ENCODE data around the gene DUSP16.
"Not testable (repeated sequence)": the region's sequence is repeated elsewhere in the genome, so short reads cannot be mapped to it uniquely, and the experiment has no call there.

DUSP16 gene

DNA sequence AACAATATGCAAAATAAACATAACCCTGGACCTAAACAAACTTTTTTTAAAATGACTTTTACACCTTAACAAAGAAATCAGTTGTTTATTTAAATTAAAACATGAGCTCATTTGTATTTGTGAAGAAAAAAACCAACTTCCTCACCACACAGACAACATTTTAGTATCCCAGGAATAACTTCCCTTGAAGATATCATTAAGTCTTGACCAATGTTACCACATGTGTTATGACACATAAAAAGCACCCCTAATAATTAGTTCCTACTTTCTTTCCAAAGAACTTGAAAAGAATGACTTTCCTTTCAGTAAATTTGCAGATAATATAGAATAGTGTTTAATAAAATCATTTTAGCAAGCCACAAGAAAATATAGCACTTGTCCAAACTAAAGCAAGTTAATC lies 42.4 kb downstream of the DUSP16 start:
- no peak for DNase-seq (ENCODE audit: low spot score)

DNA sequence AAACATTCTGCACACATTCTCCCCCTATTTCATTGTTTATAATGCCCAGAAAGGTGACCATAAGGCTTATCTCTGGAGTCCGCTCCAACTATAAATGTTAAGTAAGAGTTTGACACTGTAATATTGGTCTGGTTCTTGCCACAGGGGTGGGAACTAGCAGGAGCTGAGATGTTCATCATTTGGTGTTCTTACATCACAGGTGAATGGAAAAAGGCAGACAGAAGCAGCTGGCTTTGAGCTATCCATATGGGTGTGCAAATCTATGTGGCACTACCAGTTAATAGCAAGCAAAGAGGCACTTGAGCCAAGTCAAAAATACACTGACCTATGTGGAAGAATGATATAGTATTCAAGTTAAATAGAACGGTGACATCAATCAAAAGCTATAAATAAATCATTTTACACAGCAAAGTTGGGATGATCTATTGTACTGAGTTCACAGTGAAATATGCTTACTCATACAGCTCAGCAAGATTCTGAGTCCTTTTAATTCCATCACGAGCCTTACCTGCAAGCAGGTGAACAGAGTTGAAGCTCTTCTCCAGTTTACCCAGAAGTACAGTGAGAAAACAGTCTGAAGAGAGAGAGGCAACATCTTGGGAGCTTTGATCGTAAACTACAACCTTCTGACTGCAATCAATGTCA lies 43.2 kb downstream of the DUSP16 start:
- DNase-seq (ENCODE audit: low spot score), result no peak

DNA sequence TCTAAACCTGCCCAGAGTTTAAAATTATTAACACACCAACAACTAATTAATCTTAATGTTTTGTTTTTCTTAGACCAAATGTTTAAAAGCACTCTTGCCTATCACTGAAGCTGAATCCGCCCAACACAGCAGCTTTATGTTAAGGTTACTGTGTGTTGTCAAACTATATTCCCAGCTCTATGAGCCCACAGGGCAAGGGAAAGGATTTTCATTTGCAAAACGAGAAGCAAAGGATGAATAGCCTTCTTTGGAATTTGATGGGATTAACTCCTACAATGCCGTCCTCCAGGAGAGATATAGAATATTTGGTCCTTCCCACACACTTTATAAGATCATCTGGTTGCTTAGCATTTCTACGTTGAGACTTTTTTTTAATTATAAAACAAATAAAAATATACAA lies 43.7 kb downstream of the DUSP16 start:
- DNase-seq (ENCODE audit: low spot score), result no peak

DNA sequence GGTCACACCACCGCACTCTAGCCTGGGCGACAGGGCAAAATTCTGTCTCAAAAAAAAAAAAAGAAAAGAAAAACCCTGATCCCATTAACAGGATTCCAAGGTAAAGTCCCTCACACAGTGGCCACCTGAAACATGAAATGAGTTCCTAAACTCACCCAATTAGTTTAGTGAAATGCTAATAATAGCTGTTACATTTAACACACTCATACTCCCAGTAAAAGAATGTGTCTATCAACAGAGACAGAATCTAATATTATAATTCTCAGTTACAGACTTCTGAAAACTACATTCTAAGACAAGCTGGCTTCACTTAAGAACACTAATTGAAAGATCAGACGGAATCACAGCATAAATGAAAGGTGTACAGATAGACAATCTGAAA lies 44.2 kb downstream of the DUSP16 start:
- no peak for DNase-seq (ENCODE audit: low spot score)

DNA sequence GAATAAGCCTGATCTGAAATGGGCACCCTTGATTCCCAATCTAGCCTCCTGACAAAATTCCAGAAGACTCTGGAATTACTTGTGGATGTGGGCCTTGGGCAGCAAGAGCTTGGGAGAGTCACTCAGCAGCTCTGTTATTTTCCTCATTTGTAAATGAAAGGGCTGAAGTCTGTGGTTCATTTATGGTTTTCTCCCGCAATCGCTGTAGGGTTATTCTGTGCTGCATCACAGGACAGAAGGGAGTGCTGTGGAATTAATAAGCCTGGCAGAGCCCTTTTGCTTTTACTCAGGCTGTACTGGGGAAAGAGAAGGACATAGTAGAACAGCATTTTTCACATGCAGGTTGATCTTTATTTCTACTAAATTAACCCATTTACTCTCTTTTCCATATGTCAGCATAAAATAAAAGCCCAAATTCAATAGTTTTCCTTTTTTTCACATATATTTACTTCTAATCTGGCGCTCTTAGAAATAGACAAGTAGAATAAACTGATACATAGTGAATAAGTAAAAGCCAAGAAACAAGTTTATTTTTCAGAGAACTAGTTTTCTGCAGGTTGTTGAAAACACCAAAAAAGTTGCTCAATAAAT lies 49.2 kb downstream of the DUSP16 start:
- no peak for DNase-seq (ENCODE audit: low spot score)

DNA sequence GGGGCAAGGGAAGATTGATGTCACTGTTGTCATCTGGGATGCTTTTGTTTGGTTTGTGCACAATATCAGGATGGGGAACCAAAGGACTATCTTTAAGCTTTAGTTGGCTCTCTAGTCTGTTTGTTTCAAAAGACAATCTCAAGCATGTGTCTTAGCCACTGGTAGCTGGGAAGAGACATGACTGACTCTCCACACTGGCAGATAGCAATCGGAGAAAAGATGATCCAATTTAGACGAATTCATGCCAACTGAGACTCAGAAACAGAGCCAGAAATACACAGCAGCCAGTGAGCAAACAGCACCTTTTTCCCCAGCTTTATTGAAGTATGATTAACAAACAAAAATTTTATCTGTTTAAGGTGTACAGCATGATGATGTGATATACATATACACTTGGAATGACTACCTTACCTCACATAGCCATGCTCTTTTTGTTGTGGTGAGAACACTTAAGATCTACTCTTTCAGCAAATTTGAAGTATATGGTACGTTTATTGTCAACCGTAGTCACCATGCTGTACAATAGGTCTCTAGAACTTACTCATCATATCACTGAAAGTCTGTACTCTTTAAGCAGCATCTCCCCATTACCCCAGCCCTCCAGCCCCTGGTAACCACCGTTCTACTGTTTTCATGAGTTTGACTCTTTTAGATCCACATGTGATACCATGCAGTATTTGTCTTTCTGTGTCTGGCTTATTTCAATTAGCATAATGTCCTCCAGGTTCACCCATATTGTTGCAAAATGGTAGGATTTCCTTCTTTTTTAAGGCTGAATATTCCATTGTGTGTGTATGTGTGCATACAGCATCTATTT lies 50.6 kb downstream of the DUSP16 start:
- DNase-seq (ENCODE audit: low spot score), result no peak

DNA sequence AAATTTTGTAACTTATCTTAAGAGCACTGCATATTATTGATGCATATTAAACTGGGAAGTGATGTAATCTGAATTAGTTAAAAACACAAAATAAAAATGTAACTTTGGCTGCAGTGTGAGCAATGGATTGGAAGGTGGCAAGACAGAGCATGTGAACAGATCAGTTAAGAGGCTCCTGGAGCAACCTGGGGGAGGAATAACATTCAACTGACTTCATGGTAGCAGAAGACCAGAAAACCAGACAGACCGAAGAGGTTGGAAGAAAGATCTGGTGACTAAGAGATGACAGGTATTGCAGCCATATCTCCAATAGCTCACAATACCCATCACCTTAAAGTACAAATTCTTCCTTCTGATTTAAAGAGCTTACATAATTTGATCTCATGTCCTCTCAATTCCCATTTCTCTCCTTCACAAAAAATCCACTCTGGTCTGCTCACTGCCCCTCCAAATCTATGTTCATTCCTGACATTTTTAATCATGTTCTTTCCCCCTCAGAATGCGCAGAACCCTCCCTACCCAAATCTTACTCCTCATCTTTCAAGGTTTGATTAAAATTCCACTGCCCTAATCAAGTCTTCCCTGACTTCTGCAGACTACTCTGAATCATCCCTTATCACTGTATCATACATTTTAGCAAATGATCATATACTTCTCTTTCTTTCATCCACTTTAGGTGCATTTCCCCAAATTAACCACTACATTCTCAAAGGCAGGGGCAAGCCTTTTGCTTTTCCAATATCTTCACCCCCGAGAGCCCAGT lies 51.5 kb downstream of the DUSP16 start:
- DNase-seq (ENCODE audit: low spot score), result no peak

DNA sequence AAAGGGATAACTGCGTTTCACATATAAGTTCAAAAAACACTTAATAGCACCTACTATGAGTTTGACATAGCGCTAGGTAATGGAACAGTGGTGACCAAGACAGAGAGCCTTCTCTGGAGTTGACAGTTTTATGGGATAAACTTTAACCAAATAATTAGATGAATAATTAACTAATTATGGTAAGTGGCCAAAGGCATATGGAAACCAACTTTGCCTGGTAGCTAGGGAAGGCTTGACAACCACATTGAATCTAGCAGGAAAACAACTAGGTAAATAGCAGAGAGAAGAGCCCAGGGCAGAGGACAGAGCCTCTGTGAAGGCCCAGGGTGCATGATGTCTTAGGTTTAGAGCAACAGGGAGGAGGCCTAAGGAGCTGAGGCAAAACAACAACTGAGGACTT lies 52.1 kb downstream of the DUSP16 start:
- no peak for DNase-seq (ENCODE audit: low spot score)

DNA sequence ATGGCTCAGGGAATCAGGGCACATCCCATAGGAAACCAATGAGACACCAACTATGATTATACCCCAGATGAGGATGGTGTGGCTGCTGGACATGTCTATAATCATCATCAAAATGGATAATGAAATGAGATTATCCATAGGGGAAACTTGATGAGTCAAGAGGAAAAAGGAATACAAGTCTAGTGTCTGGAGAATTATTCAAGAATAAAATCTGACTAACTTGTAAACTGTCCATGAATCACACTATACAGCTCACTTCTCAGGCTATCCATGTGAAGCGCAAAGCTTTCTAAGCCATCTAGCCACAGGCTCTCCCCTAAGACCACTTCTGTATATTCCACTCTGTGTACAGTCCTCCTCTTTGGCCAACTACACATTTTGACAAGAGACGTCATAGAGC lies 52.5 kb downstream of the DUSP16 start:
- DNase-seq (ENCODE audit: low spot score), result no peak

DNA sequence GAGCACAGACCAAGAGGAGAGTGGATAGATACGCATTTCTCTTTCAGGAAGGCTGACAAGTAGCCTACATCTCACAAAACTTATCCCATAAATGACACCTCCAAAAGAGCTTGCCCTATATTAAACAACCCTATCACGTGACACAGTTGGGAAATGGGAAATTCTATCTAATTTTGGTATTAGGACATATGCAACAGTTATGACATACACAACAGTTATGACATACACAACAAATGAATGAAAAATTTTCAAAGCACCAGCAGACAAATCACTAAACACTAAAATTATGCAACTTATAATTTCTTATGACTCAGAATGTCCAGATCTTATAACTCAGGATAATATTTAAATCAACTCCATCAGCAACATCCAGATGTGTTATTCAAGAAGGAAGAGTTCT lies 54.1 kb downstream of the DUSP16 start:
- no peak for DNase-seq (ENCODE audit: low spot score)

DNA sequence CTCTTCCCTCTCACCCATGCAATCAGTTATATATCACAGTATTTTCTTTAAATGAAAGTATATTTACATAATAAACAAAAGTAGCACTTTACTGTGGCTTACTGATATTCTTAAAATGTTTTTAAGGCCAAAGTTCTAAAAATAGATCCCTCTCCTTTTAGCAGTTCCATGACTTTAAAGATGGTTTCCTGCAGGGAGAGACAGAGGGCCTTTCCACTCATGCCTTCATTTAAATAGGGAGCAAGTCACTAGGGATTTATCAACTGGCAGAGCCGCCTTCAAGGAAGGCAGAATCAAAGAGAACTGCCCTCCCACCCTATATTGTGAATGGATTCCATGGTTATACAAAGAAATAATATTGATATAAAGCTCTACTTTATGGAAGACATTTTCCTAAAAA lies 55.5 kb downstream of the DUSP16 start:
- DNase-seq (ENCODE audit: low spot score), result no peak

DNA sequence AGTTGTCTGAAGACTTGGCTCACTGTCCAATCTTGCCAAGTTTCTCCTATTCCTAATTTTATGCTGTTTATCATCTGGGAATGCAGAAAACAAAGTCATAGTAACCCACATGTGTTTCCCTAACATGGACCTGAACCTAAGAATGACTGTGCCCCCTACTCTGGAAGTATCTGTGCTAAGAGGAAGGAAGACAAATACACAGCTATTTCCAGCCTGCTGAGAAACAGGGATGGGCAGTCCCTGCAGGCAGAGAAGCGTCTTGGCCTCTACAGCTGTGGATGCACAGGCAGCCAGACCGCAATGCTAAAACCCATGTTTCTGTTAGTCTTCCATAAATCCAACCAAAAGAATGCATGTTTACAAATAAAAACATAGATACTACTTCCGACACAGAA lies 56.2 kb downstream of the DUSP16 start:
- DNase-seq (ENCODE audit: low spot score), result no peak

DNA sequence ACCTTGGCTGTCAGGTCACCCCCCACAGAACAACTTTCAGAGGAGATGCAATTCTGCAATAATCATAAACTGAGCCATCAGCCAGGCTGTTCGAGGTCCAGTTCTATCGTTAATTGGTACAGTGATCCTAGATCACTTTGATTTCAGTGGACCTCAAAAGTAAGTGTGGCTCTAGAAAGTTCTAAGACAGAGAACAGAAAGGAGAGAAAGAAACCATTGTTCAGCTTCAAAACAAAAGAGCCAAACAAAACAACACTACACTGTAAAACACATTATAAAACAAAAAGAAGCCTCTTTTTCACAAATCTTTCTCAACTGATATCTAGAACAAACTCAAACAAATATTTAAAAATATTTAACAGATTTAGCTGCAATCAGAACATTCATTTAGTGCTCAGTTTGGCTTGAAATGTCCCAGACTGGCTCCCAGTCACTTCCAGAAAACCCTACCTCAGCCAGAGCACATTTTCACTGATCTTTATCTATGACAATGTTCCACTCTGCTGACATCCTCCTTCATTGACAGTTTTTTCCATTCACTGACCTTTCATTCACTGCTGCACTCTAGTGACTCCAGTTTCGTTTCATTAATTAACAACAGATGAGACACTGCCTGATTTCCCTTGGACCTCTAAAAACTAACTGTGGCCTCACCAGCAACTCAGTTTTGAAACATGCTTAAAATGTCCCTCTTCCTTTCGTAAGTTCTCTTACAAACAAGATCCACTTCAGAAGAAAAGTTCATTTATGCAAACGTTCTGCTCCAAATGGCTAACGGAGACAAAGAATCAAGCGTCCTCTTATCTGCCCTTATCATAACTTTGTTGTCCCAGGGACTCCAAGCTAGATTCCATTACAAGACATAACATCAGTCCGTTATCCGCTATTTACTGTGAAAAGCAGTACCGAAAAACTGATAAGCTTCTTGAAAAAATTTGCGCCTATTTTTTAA lies 56.8 kb downstream of the DUSP16 start:
- DNase-seq (ENCODE audit: low spot score), result no peak

DNA sequence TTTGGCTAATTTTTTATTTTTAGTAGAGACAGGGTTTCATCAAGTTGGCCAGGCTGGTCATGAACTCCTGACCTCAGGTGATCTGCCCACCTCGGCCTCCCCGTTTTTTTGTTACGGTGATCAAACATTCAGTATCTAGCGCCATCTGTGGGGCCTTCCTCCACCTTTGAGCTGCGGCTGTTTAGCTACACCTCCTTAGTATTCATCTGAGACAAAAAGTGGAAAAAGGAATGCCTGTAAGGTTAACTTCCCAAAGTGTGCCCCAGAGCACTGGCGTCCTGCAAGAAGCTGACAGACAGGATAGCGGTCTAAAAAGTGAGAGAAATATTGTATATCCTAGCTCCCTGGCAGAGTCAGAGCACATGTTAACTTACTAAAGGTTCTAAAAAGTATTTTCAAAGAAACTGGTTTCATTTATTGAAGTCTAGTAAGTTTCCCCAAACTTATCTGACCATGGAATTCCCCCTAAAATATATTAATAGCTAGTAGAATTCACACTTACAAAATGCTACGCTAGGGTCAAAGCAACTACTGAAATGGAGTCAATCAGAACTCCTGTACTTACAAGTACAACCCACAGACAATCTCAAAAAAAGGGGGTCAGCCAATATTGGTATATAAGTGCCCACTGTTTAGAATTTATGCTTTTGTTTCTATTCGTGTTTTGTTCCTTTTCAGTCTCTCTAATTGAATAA lies 59.1 kb downstream of the DUSP16 start:
- DNase-seq (ENCODE audit: low spot score), result no peak

DNA sequence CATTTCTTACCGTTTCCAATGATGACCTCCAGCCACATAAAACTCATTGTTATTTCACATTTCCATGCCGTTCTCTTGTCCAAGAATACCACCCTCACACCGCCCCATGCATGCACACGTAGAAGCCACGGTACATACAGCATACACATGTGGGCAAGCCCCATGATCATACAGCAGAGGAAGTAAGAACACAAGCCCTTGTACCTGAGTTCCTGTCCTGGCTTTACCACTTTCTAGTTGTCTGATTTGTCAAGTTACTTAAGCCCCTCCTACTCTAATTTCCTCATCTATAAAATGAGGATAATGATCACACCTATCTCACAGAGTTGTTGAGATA lies 59.9 kb downstream of the DUSP16 start:
- no peak for DNase-seq (ENCODE audit: low spot score)

DNA sequence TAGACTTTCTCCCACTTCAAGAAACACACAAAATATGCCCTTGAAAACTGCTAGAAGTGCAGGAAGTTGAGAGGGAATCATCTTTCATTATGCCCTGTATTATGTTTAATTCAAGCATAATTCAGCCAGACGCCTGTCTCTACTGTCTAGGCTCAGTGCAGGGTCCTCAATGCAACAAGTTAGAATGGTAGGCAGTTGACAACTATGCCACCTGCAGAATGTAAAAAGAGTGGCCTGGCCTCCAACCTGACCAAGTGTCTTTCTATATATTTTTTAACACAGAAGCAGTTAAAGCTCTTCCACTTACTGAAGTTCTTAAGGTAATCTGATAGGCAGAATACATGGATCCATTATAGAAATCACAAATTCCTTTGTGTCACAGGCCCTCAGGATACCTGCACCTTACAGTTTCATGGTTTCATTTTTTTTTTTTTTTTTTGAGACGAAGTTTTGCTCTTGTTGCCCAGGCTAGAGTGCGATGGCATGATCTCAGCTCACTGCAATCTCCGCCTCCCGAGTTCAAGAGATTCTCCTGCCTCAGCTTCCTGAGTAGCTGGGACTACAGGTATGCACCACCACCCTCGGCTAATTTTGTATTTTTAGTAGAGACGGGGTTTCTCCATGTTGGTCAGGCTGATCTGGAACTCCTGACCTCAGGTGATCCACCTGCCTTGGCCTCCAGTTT lies 60.4 kb downstream of the DUSP16 start:
- DNase-seq (ENCODE audit: low spot score), result not testable (repeated sequence)

DNA sequence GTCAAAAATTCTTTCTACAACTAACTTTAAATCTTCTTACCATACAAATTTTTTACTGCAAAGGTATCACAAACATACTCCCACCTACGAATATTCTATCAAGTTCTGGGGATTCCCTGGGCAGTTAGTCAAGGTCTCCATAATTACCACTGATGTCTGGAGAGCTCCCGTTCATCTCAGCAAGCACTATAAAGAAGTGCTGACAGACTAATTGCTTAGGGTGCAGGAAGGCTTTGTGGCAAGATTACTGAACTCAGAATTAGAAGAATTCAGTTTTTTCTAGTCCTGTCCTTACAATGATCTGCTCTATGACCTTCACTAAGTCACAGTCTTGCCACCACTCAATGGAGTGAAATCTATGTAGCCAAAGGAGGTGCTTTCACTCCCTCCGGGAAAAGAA lies 61.5 kb downstream of the DUSP16 start:
- DNase-seq (ENCODE audit: low spot score), result no peak

DNA sequence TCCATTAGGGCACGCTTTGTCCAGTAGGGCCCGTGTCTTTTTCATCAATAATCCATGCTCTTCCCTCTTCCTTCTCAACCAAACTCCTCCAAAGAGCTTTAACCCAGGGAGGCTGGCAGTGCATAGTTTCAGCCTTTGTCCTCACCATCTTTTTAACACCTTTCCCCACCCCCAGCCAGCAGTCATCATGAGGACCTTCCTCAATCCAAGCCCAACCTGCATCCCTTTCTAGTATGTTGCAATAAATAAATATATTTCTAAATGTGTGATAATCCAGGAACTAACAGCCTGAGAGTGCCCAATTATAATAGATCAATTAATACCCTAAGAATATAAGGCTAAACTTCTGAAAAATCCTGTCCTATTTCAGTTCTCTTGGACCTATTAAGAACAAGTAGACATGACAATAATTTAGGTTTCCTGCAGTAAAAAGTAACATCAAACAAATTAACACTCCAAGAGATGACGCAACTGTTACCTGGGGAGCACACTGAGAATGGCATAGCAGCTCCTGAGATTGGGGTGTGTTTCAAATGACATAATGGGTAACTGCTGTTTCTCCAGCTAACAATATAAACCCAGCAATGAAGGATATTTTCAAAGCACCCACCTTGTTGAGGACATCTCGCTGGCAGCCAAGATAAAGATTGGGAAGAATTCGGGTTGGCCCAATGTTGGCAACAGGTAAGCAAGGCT lies 62.6 kb downstream of the DUSP16 start:
- no peak for DNase-seq (ENCODE audit: low spot score)

DNA sequence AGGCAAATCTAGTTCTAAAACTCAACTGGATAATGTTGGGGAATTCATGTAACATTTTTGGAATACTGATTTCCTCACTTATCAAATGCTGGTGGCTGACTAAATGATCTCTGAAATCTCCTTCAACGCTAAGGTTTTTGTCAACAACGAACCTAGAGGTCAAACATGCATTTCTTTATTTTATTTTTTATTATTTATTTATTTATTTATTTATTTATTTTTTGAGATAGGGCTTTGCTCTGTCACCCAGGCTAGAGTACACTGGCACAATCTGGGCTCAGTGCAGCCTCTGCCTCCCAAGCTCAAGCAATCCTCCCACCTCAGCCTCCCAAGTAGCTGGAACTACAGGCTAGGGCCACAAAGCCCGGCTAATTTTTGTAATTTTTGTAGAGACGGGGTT lies 64.5 kb downstream of the DUSP16 start:
- no peak for DNase-seq (ENCODE audit: low spot score)

DNA sequence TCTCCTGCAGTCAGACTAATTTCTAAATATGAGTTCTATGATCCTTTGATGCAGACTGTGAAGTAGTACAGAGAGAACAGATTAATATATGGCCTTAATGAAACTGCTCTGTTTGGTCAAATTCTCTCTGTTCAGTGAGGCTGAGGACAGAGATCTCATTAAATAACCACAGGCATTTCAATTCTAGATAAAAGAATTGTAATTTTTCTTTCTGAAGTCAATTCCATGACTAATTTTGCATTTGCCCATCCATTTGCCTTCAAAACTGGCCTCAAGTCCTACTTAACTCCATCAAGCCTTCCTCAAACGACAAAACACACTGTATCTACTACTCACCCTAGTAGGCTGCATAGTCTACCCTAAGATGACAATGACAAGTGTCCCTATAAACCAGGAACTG lies 67.1 kb downstream of the DUSP16 start:
- no peak for DNase-seq (ENCODE audit: low spot score)

Data from hematopoietic multipotent progenitor cell treated with erythropoietin and hydrocortisone succinate and interleukin-3 and kit ligand, for 15 days (in vitro differentiated cells).